ENCODE results near the gene PSMD11. TPM values are rescaled to one million over a fixed set of nuclear protein-coding genes. Genes with fewer than 3 reads are reported as not detected.

PSMD11 gene
- total RNA-seq, 3 donors from 2014 or later = 49.2 to 61.9 (median 56.6) TPM

- no peaks in the 10 kb centered on the region for H3K36me3 ChIP-seq
- TF ChIP-seq CTCF (IDR thresholded peaks at IDR 0.05) = no peak
- TF ChIP-seq POLR2A (IDR thresholded peaks at IDR 0.05) = no peak
- TF ChIP-seq POLR2AphosphoS5 (IDR thresholded peaks at IDR 0.05) = no peak
- H3K4me3 ChIP-seq = no peak overlapping the region
- H3K4me1 ChIP-seq = no peaks in the 10 kb centered on the region
- no peak overlapping the region for H3K27ac ChIP-seq
- H3K27me3 ChIP-seq = no peaks in the 10 kb centered on the region
- intact Hi-C loops (cut with DNase I; ENCODE audit: low total_unique reads) = no loop called here
- no peaks in the 10 kb centered on the region for H3K9me3 ChIP-seq
- no peak for DNase-seq (ENCODE audit: low spot score in 2 of 2)
These were observed 71.5 kb downstream of the PSMD11 start for GRCh38 chr17:32515677-32516383.

- DNase-seq (ENCODE audit: low spot score in 2 of 2) = no peak
- H3K27ac ChIP-seq = no peak overlapping the region
- no peaks in the 10 kb centered on the region for H3K36me3 ChIP-seq
- no peaks in the 10 kb centered on the region for H3K27me3 ChIP-seq
- intact Hi-C loops (cut with DNase I; ENCODE audit: low total_unique reads) = no loop called here
- TF ChIP-seq POLR2A (IDR thresholded peaks at IDR 0.05) (no peak), CTCF (IDR thresholded peaks at IDR 0.05) (no peak), POLR2AphosphoS5 (IDR thresholded peaks at IDR 0.05) (no peak)
- no peaks in the 10 kb centered on the region for H3K4me1 ChIP-seq
- H3K9me3 ChIP-seq = no peaks in the 10 kb centered on the region
- H3K4me3 ChIP-seq = no peak overlapping the region
These were observed 72.1 kb downstream of the PSMD11 start for GRCh38 chr17:32516450-32516849.

GRCh38 chr17:32516940-32517701 is 72.8 kb downstream of the PSMD11 start:
- no peaks in the 10 kb centered on the region for H3K9me3 ChIP-seq
- TF ChIP-seq CTCF (IDR thresholded peaks at IDR 0.05) (no peak), POLR2AphosphoS5 (IDR thresholded peaks at IDR 0.05) (no peak), POLR2A (IDR thresholded peaks at IDR 0.05) (no peak)
- H3K4me1 ChIP-seq = no peaks in the 10 kb centered on the region
- no peak overlapping the region for H3K27ac ChIP-seq
- no peaks in the 10 kb centered on the region for H3K27me3 ChIP-seq
- no peak for DNase-seq (ENCODE audit: low spot score in 2 of 2)
- no peak overlapping the region for H3K4me3 ChIP-seq
- no peaks in the 10 kb centered on the region for H3K36me3 ChIP-seq
- intact Hi-C loops (cut with DNase I; ENCODE audit: low total_unique reads) = no loop called here

GRCh38 chr17:32517982-32518381 is 73.7 kb downstream of the PSMD11 start:
- Histone ChIP-seq H3K9me3 (no peaks in the 10 kb centered on the region), H3K27me3 (no peaks in the 10 kb centered on the region), H3K27ac (no peak overlapping the region), H3K4me3 (no peak overlapping the region), H3K4me1 (no peaks in the 10 kb centered on the region), H3K36me3 (no peaks in the 10 kb centered on the region)
- no peak for TF ChIP-seq CTCF (IDR thresholded peaks at IDR 0.05)
- no peak for TF ChIP-seq POLR2AphosphoS5 (IDR thresholded peaks at IDR 0.05)
- TF ChIP-seq POLR2A (IDR thresholded peaks at IDR 0.05) = no peak
- DNase-seq (ENCODE audit: low spot score in 2 of 2) = no peak
- intact Hi-C loops (cut with DNase I; ENCODE audit: low total_unique reads) = no loop called here

GRCh38 chr17:32518646-32519227 is 74.4 kb downstream of the PSMD11 start:
- DNase-seq (ENCODE audit: low spot score in 2 of 2) = no peak
- no peak for TF ChIP-seq CTCF (IDR thresholded peaks at IDR 0.05)
- TF ChIP-seq POLR2A (IDR thresholded peaks at IDR 0.05) = no peak
- TF ChIP-seq POLR2AphosphoS5 (IDR thresholded peaks at IDR 0.05) = no peak
- Histone ChIP-seq H3K36me3 (no peaks in the 10 kb centered on the region), H3K4me1 (no peaks in the 10 kb centered on the region), H3K27me3 (no peaks in the 10 kb centered on the region), H3K9me3 (no peaks in the 10 kb centered on the region), H3K27ac (peak overlapping the region in 1 of 2 donors; percentile 50), H3K4me3 (peak overlapping the region; percentile 47 to 77 (median 59))
- intact Hi-C loops (cut with DNase I; ENCODE audit: low total_unique reads) = no loop called here
